HepG2 (cell line): ENCODE data around the gene SERINC2. TPM values are rescaled to one million over a fixed set of nuclear protein-coding genes. Genes with fewer than 3 reads are reported as not detected.

Experiments
- ATAC-seq: fragments of 200-7000 bp; cut with Tn5 transposase; 3 replicates; pipeline ENCODE4 v1.9.1; 2020; ENCODE audit warnings: mild to moderate bottlenecking, moderate library complexity
- BruUV-seq: library from RNA; stranded (reverse); fragments of 400-500 nt; replicated peaks from 2 replicates; lab custom pipeline; 2021; lab: Mats Ljungman, UMichigan
- CTCF ChIA-PET: fragments of 300-600 bp; formaldehyde crosslinking; extraction: SDS; loops from one replicate; lab custom pipeline; 2021; ENCODE audit warnings: low total read pairs, inconsistent platforms, low intra/inter-chr PET ratio; lab: Yijun Ruan, JAX
- POLR2A ChIA-PET: fragments of 350-600 bp; sonication (Branson Sonifier 250); formaldehyde crosslinking; loops from one replicate; lab custom pipeline; 2020; ENCODE audit warnings: antibody characterized with exemption, inconsistent platforms; lab: Yijun Ruan, JAX
- DNase-seq: peaks from one replicate; pipeline ENCODE4 v3.0.0-alpha.2; 2015; ENCODE audit warnings: low spot score
- FAIRE-seq: peaks from 3 replicates; lab custom pipeline; 2011; peaks lifted over from hg19 to GRCh38; lab: Jason Lieb, UNC
- H2AFZ ChIP-seq: one replicate; pipeline ENCODE4 v1.6.1; 2011; ENCODE audit warnings: low read length, inconsistent platforms
- H3K27ac ChIP-seq: fragments of 300-600 bp; 3 replicates; pipeline ENCODE4 v1.8.0; 2011; ENCODE audit warnings: mixed run types, mild to moderate bottlenecking, mixed read lengths, low read length, inconsistent platforms; ENCODE audit not compliant: insufficient read depth; ENCODE audit errors: extremely low read length
- H3K27me3 ChIP-seq, 2 experiments: fragments of 200-600 bp in 1 of 2; 2 replicates in 1 of 2; 3 replicates in 1 of 2; pipeline versions ENCODE4 v1.6.0 to v1.8.0; 2011; ENCODE audit warnings: low read length in 2 of 2, mild to moderate bottlenecking in 2 of 2, moderate library complexity in 2 of 2, inconsistent platforms in 1 of 2; ENCODE audit not compliant: insufficient read depth in 2 of 2, control insufficient read depth in 1 of 2
- H3K36me3 ChIP-seq, 2 experiments: fragments of 200-600 bp in 1 of 2; replicated peaks in 1 of 2; 2 replicates in 1 of 2; 3 replicates in 1 of 2; pipeline versions ENCODE4 v1.5.1 to v1.8.0; 2011; ENCODE audit warnings: low read length in 2 of 2, inconsistent platforms in 1 of 2; ENCODE audit not compliant: insufficient read depth in 2 of 2, control insufficient read depth in 1 of 2
- H3K4me1 ChIP-seq: 2 replicates; pipeline ENCODE4 v1.5.1; 2012; ENCODE audit warnings: low read length, inconsistent platforms; ENCODE audit not compliant: insufficient read depth
- H3K4me2 ChIP-seq: 2 replicates; pipeline ENCODE4 v1.6.0; 2011; ENCODE audit warnings: low read depth, low read length, inconsistent platforms
- H3K4me3 ChIP-seq, 3 experiments: fragments of 200-600 bp in 1 of 3; sonication (generic), shearing (Covaris generic) in 1 of 3; replicated peaks in 1 of 3; 2 replicates each; pipeline ENCODE4 v1.5.1; 2011 to 2016; ENCODE audit warnings: low read length in 3 of 3, inconsistent platforms in 2 of 3, low read depth in 2 of 3, mild to moderate bottlenecking in 2 of 3, control low read depth in 1 of 3, mixed read lengths in 1 of 3; ENCODE audit not compliant: insufficient read depth in 1 of 3
- H3K79me2 ChIP-seq: one replicate; pipeline ENCODE4 v1.6.1; 2011; ENCODE audit warnings: low read length, inconsistent platforms; ENCODE audit not compliant: insufficient read depth
- H3K9ac ChIP-seq: 2 replicates; pipeline ENCODE4 v1.6.0; 2011; ENCODE audit warnings: mild to moderate bottlenecking, low read depth, low read length, inconsistent platforms; ENCODE audit not compliant: insufficient read depth
- H3K9me3 ChIP-seq: 2 replicates; pipeline ENCODE4 v1.5.1; 2012; ENCODE audit warnings: mild to moderate bottlenecking, low read length
- H4K20me1 ChIP-seq: 2 replicates; pipeline ENCODE4 v1.6.0; 2011; ENCODE audit warnings: inconsistent platforms, mild to moderate bottlenecking, low read length, moderate library complexity; ENCODE audit not compliant: insufficient read depth
- ARID2 ChIP-seq: sonication (generic); formaldehyde crosslinking; IDR thresholded peaks from 2 replicates; pipeline ENCODE4 v1.8.1; 2022; ENCODE audit warnings: mild to moderate bottlenecking, missing genetic modification reagents, borderline replicate concordance
- ATRX ChIP-seq: sonication (generic); formaldehyde crosslinking; IDR thresholded peaks from 2 replicates; pipeline ENCODE4 v1.4.0; 2020; ENCODE audit warnings: missing genetic modification reagents, borderline replicate concordance
- BORCS8-MEF2B ChIP-seq: sonication (generic); formaldehyde crosslinking; IDR thresholded peaks from 2 replicates; pipeline ENCODE4 v1.8.0; 2022; ENCODE audit warnings: mild to moderate bottlenecking, missing genetic modification reagents
- DNMT1 ChIP-seq: sonication (generic); formaldehyde crosslinking; IDR thresholded peaks from 2 replicates; pipeline ENCODE4 v1.5.1; 2020; ENCODE audit warnings: mild to moderate bottlenecking, missing genetic modification reagents
- EEA1 ChIP-seq: sonication (generic); formaldehyde crosslinking; IDR thresholded peaks from 2 replicates; pipeline ENCODE4 v1.5.1; 2020; ENCODE audit warnings: mild to moderate bottlenecking, missing genetic modification reagents, borderline replicate concordance
- MED13 ChIP-seq: sonication (generic); formaldehyde crosslinking; IDR thresholded peaks from 2 replicates; pipeline ENCODE4 v1.5.0; 2020; ENCODE audit warnings: missing genetic modification reagents
- RBFOX2 ChIP-seq: fragments of 200-400 bp; formaldehyde crosslinking; IDR thresholded peaks from 2 replicates; pipeline ENCODE4 v1.6.1; 2017; ENCODE audit warnings: low read depth, mild to moderate bottlenecking, low read length
- RBM39 ChIP-seq: fragments of 200-400 bp; formaldehyde crosslinking; IDR thresholded peaks from one replicate; pipeline ENCODE4 v1.6.1; 2018; ENCODE audit warnings: antibody characterized with exemption, mild to moderate bottlenecking, low read depth, low read length; ENCODE audit not compliant: poor library complexity, severe bottlenecking
- SNAPC2 ChIP-seq: sonication (generic); formaldehyde crosslinking; IDR thresholded peaks from 2 replicates; pipeline ENCODE4 v1.8.1; 2022; ENCODE audit warnings: mild to moderate bottlenecking, missing genetic modification reagents
- ZMAT3 ChIP-seq: sonication (generic); formaldehyde crosslinking; conservative IDR thresholded peaks from 2 replicates; pipeline ENCODE4 v1.7.0; 2021; ENCODE audit warnings: missing genetic modification reagents
- ZNF350 ChIP-seq: sonication (generic); formaldehyde crosslinking; IDR thresholded peaks from 2 replicates; pipeline ENCODE4 v1.4.0; 2020; ENCODE audit warnings: mild to moderate bottlenecking, low read depth, missing genetic modification reagents, borderline replicate concordance
- WGBS: methylation state at CpG from one replicate; pipeline ENCODE4 v1.1.6; 2017; ENCODE audit warnings: low lambda C conversion rate; 5-methylcytosine and 5-hydroxymethylcytosine counted together
- in situ Hi-C: cut with HindIII; loops from 2 replicates; pipeline ENCODE4 v1.10.0; 2017; ENCODE audit warnings: low pct_unique_long_range_greater_than_20kb; ENCODE audit not compliant: extremely low pct_ligation_motif_present
- intact Hi-C: fragments of 100-400 bp; cut with micrococcal nuclease; formaldehyde crosslinking; loops from one replicate; pipeline ENCODE4 v1.10.0; 2022; ENCODE audit not compliant: unreplicated experiment
- polyA plus RNA-seq, 8 experiments: library from polyadenylated mRNA; depleted of rRNA in 3 of 8; stranded (reverse) in 7 of 8; unstranded in 1 of 8; fragments of >200 nt; fragmentation: Illumina TruSeq in 4 of 8; extraction: Trizol in 4 of 8; gene quantifications; 2 replicates each; pipeline versions ENCODE4 v1.2.1 to v1.2.3, GENCODE V29; 2011 to 2016; ENCODE audit warnings: low read depth in 4 of 8, missing spikeins in 1 of 8, mixed read lengths in 1 of 8; ENCODE audit not compliant: insufficient read depth in 1 of 8
- total RNA-seq, 5 experiments: library from RNA; depleted of rRNA; stranded (reverse); fragments of >200 nt; fragmentation: Illumina TruSeq; extraction: Trizol; gene quantifications; 2 replicates each; pipeline ENCODE4 v1.2.3, GENCODE V29; 2016; ENCODE audit warnings: low read depth in 1 of 5
- TF ChIP-seq, protein P1 (sequence below): sonication (generic); formaldehyde crosslinking; IDR thresholded peaks from 2 replicates; pipeline ENCODE4 v1.8.1; 2023; ENCODE audit warnings: mild to moderate bottlenecking, missing genetic modification reagents, borderline replicate concordance
- TF ChIP-seq, protein P2 (sequence below): sonication (generic); formaldehyde crosslinking; IDR thresholded peaks from 2 replicates; pipeline ENCODE4 v1.5.1; 2020; ENCODE audit warnings: mild to moderate bottlenecking, missing genetic modification reagents, moderate library complexity
- TF ChIP-seq, protein P3 (sequence below): IDR thresholded peaks from 2 replicates; pipeline ENCODE4 v1.6.1; 2016; ENCODE audit warnings: low read depth, control low read depth

The SERINC2 gene
- total and polyA plus RNA-seq, 2 of the 13 experiments (the other 11 are each of a cell fraction or from before 2014, with no cell fraction given): 4.8 to 126 TPM

DNA sequence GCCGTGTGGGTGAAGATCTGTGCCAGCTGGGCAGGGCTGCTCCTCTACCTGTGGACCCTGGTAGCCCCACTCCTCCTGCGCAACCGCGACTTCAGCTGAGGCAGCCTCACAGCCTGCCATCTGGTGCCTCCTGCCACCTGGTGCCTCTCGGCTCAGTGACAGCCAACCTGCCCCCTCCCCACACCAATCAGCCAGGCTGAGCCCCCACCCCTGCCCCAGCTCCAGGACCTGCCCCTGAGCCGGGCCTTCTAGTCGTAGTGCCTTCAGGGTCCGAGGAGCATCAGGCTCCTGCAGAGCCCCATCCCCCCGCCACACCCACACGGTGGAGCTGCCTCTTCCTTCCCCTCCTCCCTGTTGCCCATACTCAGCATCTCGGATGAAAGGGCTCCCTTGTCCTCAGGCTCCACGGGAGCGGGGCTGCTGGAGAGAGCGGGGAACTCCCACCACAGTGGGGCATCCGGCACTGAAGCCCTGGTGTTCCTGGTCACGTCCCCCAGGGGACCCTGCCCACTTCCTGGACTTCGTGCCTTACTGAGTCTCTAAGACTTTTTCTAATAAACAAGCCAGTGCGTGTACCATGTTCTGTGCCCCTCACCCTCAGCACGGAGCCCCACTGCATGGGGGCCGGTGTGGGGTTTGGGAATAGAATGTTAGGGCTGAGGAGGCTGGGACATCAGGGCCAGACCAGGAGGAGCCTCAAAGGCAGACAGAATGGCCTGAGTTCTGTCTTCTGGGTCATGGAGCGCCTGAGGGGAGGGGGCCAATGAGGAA, 21.3 kb downstream of the SERINC2 start (continued):
- TF ChIP-seq ATRX (no peak), MED13 (CRISPR knock-in tag) (no peak), SNAPC2 (CRISPR knock-in tag) (no peak)

DNA sequence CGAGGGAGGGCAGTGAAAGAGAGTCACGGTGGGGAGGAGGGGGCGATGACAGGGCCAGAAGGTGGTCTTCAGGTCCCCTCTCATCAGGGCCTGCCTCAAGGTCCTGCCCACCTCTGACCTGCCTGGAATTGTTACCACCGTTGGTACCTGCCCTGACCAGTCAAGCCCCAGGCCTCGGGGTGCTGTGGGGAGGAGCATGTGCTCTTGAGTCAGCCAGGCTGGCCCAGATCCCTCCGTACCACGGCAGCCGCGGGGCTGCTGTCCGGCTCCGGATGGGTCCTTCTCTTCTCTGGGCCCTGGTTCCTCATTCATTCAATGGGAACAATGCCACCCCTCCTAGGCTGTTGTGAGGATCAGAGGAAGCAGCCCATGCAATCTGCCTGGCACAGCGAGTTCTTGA, 22.0 kb downstream of the SERINC2 start:
- Histone ChIP-seq H3K36me3 (peaks cover 1 to 8% of the 10 kb centered on the region in 2 experiments; a peak in 1 of 5 replicates), H3K27ac (peak overlapping the region; percentile 76), H3K79me2 (no peaks in the 10 kb centered on the region), H2AFZ (no peak overlapping the region), H3K9ac (no peak overlapping the region), H4K20me1 (no peaks in the 10 kb centered on the region), H3K4me3 (no peak overlapping the region), H3K4me2 (no peak overlapping the region), H3K4me1 (peaks cover 87% of the 10 kb centered on the region), H3K9me3 (no peaks in the 10 kb centered on the region), H3K27me3 (no peaks in the 10 kb centered on the region)
- FAIRE-seq: no peak
- DNase-seq: no peak
- POLR2A ChIA-PET: no interaction called here
- WGBS: 100% methylated on average over 3 of the region's 12 CpGs
- in situ Hi-C loops: no loop called here
- CTCF ChIA-PET: no interaction called here
- no TSS peak for BruUV-seq
- intact Hi-C loops: no loop called here
- ATAC-seq: peak; percentile 10
- TF ChIP-seq ARID2 (CRISPR knock-in tag): 0 out of 2 replicates have a peak, but pooled peaks have one; percentile 26
- 0 out of 2 replicates have a peak, but pooled peaks have one; percentile 28 for TF ChIP-seq EEA1 (CRISPR knock-in tag)
- TF ChIP-seq DNMT1 (CRISPR knock-in tag): peak; percentile 35; the same call in 1 of the 2 replicates
- peak; percentile 46 for TF ChIP-seq RBM39
- no peak for TF ChIP-seq ZNF350 (CRISPR knock-in tag)
- 0 out of 2 replicates have a peak, but pooled peaks have one; percentile 27 for TF ChIP-seq BORCS8-MEF2B (CRISPR knock-in tag)
- TF ChIP-seq, protein P1, sequence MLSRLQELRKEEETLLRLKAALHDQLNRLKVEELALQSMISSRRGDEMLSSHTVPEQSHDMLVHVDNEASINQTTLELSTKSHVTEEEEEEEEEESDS (CRISPR knock-in tag): peak; percentile 68; the same call in 1 of the 2 replicates
- TF ChIP-seq, protein P2, sequence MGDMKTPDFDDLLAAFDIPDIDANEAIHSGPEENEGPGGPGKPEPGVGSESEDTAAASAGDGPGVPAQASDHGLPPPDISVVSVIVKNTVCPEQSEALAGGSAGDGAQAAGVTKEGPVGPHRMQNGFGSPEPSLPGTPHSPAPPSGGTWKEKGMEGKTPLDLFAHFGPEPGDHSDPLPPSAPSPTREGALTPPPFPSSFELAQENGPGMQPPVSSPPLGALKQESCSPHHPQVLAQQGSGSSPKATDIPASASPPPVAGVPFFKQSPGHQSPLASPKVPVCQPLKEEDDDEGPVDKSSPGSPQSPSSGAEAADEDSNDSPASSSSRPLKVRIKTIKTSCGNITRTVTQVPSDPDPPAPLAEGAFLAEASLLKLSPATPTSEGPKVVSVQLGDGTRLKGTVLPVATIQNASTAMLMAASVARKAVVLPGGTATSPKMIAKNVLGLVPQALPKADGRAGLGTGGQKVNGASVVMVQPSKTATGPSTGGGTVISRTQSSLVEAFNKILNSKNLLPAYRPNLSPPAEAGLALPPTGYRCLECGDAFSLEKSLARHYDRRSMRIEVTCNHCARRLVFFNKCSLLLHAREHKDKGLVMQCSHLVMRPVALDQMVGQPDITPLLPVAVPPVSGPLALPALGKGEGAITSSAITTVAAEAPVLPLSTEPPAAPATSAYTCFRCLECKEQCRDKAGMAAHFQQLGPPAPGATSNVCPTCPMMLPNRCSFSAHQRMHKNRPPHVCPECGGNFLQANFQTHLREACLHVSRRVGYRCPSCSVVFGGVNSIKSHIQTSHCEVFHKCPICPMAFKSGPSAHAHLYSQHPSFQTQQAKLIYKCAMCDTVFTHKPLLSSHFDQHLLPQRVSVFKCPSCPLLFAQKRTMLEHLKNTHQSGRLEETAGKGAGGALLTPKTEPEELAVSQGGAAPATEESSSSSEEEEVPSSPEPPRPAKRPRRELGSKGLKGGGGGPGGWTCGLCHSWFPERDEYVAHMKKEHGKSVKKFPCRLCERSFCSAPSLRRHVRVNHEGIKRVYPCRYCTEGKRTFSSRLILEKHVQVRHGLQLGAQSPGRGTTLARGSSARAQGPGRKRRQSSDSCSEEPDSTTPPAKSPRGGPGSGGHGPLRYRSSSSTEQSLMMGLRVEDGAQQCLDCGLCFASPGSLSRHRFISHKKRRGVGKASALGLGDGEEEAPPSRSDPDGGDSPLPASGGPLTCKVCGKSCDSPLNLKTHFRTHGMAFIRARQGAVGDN (CRISPR knock-in tag): peak; percentile 25; the same call in 1 of the 2 replicates
- TF ChIP-seq, protein P3, sequence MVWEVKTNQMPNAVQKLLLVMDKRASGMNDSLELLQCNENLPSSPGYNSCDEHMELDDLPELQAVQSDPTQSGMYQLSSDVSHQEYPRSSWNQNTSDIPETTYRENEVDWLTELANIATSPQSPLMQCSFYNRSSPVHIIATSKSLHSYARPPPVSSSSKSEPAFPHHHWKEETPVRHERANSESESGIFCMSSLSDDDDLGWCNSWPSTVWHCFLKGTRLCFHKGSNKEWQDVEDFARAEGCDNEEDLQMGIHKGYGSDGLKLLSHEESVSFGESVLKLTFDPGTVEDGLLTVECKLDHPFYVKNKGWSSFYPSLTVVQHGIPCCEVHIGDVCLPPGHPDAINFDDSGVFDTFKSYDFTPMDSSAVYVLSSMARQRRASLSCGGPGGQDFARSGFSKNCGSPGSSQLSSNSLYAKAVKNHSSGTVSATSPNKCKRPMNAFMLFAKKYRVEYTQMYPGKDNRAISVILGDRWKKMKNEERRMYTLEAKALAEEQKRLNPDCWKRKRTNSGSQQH (CRISPR knock-in tag): 0 out of 2 replicates have a peak, but pooled peaks have one; percentile 49
- peak; percentile 50 for TF ChIP-seq RBFOX2
- TF ChIP-seq ZMAT3 (CRISPR knock-in tag): 0 out of 2 replicates have a peak, but pooled peaks have one; percentile 3
